Astrocyte (in vitro differentiated cells and primary cell): ENCODE data around the gene TMEM59.

Source experiments
- CTCF ChIP-seq: IDR thresholded peaks from 2 replicates; pipeline ENCODE4 v1.5.1; 2011; ENCODE audit warnings: low read depth, mild to moderate bottlenecking, inconsistent platforms, low read length, moderate library complexity; ENCODE audit not compliant: insufficient read depth
- EZH2 ChIP-seq: IDR thresholded peaks from 2 replicates; pipeline ENCODE4 v1.6.1; 2012; ENCODE audit warnings: mild to moderate bottlenecking, low read length, inconsistent platforms; ENCODE audit not compliant: insufficient read depth

GRCh38 chr1:54007613-54008012 is 45.4 kb downstream of the TMEM59 start:
- TF ChIP-seq CTCF (no peak), EZH2 (no peak)
